SJCRH30 (cell line): Measurements from ENCODE around the gene TNIP3. TPM values are rescaled to one million over a fixed set of nuclear protein-coding genes. Genes with fewer than 3 reads are reported as not detected.
"Not testable (repeated sequence)": the region's sequence is repeated elsewhere in the genome, so short reads cannot be mapped to it uniquely, and the experiment has no call there.

Experiments used
- DNase-seq, 2 experiments: peaks; one replicate each; pipeline ENCODE4 v3.0.0-alpha.2; 2015 to 2020
- H3K27ac ChIP-seq: fragments of 250-450 bp; sonication (Bioruptor Pico); 2 replicates; pipeline ENCODE4 v1.5.1; 2020; ENCODE audit warnings: mild to moderate bottlenecking, moderate library complexity
- H3K27me3 ChIP-seq: fragments of 250-450 bp; sonication (Bioruptor Pico); 2 replicates; pipeline ENCODE4 v1.5.1; 2020; ENCODE audit warnings: mild to moderate bottlenecking, moderate library complexity
- H3K36me3 ChIP-seq: fragments of 250-450 bp; sonication (Bioruptor Pico); 2 replicates; pipeline ENCODE4 v1.5.1; 2020; ENCODE audit warnings: mild to moderate bottlenecking, moderate library complexity
- H3K4me1 ChIP-seq: fragments of 250-450 bp; sonication (Bioruptor Pico); 2 replicates; pipeline ENCODE4 v1.5.1; 2020; ENCODE audit warnings: mild to moderate bottlenecking, moderate library complexity
- H3K4me3 ChIP-seq: fragments of 250-450 bp; sonication (Bioruptor Pico); 2 replicates; pipeline ENCODE4 v1.5.1; 2020; ENCODE audit warnings: mild to moderate bottlenecking, moderate library complexity
- H3K9me3 ChIP-seq: fragments of 250-450 bp; sonication (Bioruptor Pico); replicated peaks from 2 replicates; pipeline ENCODE4 v1.5.1; 2020; ENCODE audit warnings: mild to moderate bottlenecking, moderate library complexity
- total RNA-seq: library from RNA; depleted of rRNA; stranded (reverse); fragments of >200 nt; shearing (Covaris generic); gene quantifications from 2 replicates; pipeline ENCODE4 v1.2.3, GENCODE V29; 2014

The TNIP3 gene
- total RNA-seq, 1 experiment from 2014 or later: 0.16 TPM

DNA sequence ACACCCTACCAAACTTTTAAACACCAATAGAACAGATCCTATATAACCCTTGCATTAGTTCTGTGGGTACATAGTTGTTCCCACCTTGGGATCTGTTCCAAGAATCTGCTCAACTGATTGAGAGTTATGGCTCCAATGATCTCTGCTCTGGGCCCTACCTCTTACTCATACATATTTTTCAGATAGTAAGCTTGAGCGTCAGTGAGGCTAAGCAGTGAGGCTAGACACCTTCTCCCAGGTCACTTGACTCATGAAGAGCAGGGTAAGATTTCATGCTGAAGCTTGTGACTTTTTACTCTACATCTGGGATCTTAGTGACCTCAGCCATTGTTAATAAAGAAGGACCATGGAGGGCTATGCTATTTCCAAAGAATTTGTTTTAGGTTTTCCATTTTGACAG is 23.1 kb upstream of the TNIP3 start:
- Histone ChIP-seq H3K36me3 (no peaks in the 10 kb centered on the region), H3K4me1 (no peaks in the 10 kb centered on the region; the same call in 1 of the 2 replicates), H3K27me3 (no peaks in the 10 kb centered on the region), H3K4me3 (no peak overlapping the region), H3K27ac (no peak overlapping the region), H3K9me3 (no peaks in the 10 kb centered on the region)
- DNase-seq: no peak

DNA sequence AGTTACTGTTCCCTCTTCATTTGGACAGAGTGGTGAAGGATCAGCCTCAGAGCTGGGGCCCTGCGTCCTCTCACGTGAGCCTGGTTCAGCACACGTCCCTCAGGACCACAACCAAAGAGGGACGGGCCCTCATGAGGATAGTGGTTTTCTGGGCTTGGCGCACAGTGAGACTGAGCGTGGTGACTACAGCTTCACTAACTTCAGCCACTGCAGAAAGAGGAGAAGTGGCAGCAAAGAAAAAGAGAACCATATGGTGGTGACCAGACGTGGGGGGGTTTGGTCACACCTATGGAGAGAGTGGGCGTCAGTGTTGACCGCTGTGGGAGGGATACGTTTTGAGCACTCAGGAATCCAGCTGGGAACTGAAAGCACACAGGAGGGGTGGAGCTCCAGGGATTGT is 21.8 kb upstream of the TNIP3 start:
- Histone ChIP-seq H3K4me1 (no peaks in the 10 kb centered on the region; the same call in 1 of the 2 replicates), H3K36me3 (no peaks in the 10 kb centered on the region), H3K4me3 (no peak overlapping the region), H3K9me3 (no peaks in the 10 kb centered on the region), H3K27me3 (no peaks in the 10 kb centered on the region), H3K27ac (no peak overlapping the region)
- no peak for DNase-seq

DNA sequence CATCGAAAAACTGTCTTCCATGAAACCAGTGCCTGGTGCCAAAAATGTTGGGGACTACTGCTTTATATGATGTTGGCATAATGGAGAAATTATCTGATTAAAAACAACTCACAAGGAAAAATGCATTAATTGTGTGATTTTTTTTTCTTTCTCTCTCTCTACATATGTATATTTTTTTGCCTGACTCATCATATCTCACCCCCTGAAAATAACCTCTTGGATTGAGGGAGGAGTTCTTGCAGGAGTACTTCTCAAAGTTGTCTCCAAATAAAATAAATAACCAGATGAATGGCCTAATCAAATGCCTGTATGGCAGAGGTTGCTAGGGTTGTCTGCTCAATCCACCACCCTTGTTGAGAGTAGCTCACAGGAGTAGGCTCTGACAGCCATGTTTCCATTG is 19.9 kb upstream of the TNIP3 start:
- no peak overlapping the region for H3K27ac ChIP-seq
- H3K4me1 ChIP-seq: no peaks in the 10 kb centered on the region; the same call in 1 of the 2 replicates
- DNase-seq: no peak
- H3K4me3 ChIP-seq: no peak overlapping the region
- no peaks in the 10 kb centered on the region for H3K9me3 ChIP-seq
- no peaks in the 10 kb centered on the region for H3K27me3 ChIP-seq
- H3K36me3 ChIP-seq: no peaks in the 10 kb centered on the region

DNA sequence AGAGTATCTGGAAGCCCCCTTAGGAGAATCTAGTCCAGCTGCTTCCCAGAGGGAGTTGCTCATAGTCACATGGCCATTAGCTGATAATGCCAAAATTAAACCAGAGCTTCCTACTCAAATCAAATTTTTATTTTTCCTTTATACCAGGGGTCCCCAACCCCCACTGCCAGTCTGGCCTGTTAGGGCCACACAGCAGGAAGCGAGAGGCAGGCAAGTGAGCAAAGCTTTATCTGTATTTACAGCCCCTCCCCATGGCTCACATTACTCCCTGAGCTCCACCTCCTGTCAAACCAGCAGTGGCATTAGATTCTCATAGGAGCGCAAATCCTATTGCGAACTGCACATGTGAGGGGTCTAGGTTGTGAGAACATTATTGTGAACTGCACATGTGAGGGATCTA is 19.2 kb upstream of the TNIP3 start:
- Histone ChIP-seq H3K4me1 (no peaks in the 10 kb centered on the region; the same call in 1 of the 2 replicates), H3K36me3 (no peaks in the 10 kb centered on the region), H3K27me3 (no peaks in the 10 kb centered on the region), H3K9me3 (no peaks in the 10 kb centered on the region), H3K4me3 (no peak overlapping the region), H3K27ac (no peak overlapping the region)
- DNase-seq: no peak

DNA sequence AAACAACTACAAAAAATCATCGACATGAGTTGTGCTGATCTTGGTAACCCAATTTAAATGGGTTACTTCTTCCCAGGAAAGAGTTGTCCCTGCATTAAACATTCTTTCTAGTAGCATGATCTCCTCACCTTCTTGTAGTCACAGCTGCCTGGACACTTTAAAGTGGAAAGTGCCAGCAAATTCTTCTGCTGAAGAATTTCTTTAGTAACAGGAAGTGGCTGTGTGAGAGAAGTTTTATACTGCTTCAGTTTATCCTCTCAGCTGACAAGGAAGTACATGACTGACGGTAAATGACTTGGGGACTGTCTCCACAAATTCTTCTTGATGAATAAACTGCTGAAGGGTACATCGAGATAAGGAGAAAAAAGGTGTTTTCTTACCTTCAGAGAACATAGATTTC is 18.2 kb upstream of the TNIP3 start:
- H3K27ac ChIP-seq: no peak overlapping the region
- peak in 1 of 2 experiments; percentile 19 for DNase-seq
- H3K27me3 ChIP-seq: no peaks in the 10 kb centered on the region
- H3K4me1 ChIP-seq: no peaks in the 10 kb centered on the region; the same call in 1 of the 2 replicates
- H3K9me3 ChIP-seq: no peaks in the 10 kb centered on the region
- no peaks in the 10 kb centered on the region for H3K36me3 ChIP-seq
- H3K4me3 ChIP-seq: no peak overlapping the region

DNA sequence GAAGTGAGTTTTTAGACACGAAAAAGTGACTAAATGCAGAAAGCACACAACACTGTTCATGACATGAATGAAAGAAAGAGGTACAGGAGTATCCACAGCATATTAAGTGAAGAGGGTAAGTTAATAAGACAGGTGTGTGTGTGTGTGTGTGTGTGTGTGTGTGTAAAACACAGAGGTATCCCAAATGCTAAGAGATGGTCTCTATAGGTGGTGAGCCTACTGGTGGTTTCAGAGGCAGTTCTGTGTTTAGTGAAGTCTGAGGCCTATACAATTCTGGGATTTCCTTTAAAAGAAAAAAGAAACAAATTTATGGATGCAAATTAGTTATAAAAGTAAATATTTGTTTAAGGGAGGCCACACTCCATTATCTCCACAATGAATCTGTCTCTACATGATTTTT is 17.4 kb upstream of the TNIP3 start:
- H3K27ac ChIP-seq: no peak overlapping the region
- H3K27me3 ChIP-seq: no peaks in the 10 kb centered on the region
- H3K9me3 ChIP-seq: no peaks in the 10 kb centered on the region
- H3K4me3 ChIP-seq: no peak overlapping the region
- H3K36me3 ChIP-seq: no peaks in the 10 kb centered on the region
- DNase-seq: no peak
- no peaks in the 10 kb centered on the region; the same call in 1 of the 2 replicates for H3K4me1 ChIP-seq

DNA sequence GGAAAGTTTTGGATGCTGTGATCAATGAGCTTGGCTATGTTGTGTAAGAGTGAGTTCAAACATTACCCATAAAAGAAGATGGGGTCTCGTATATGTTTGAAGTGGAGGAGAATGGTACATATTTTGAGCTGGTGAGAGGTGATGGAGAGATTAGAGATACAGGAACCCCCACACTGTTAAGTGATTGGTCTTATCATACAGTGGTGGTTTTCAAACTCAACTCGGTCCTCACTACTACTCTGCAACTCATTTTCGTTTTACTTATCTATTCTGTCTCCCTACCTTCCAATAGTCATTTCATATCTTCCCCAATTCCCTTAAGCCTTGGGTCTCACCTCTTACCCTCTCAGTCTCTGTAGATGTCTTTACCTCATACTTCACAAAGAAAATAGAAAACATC is 16.4 kb upstream of the TNIP3 start:
- no peaks in the 10 kb centered on the region; the same call in 1 of the 2 replicates for H3K4me1 ChIP-seq
- no peak for DNase-seq
- H3K9me3 ChIP-seq: no peaks in the 10 kb centered on the region
- no peak overlapping the region for H3K4me3 ChIP-seq
- no peaks in the 10 kb centered on the region for H3K27me3 ChIP-seq
- H3K27ac ChIP-seq: no peak overlapping the region
- H3K36me3 ChIP-seq: no peaks in the 10 kb centered on the region

DNA sequence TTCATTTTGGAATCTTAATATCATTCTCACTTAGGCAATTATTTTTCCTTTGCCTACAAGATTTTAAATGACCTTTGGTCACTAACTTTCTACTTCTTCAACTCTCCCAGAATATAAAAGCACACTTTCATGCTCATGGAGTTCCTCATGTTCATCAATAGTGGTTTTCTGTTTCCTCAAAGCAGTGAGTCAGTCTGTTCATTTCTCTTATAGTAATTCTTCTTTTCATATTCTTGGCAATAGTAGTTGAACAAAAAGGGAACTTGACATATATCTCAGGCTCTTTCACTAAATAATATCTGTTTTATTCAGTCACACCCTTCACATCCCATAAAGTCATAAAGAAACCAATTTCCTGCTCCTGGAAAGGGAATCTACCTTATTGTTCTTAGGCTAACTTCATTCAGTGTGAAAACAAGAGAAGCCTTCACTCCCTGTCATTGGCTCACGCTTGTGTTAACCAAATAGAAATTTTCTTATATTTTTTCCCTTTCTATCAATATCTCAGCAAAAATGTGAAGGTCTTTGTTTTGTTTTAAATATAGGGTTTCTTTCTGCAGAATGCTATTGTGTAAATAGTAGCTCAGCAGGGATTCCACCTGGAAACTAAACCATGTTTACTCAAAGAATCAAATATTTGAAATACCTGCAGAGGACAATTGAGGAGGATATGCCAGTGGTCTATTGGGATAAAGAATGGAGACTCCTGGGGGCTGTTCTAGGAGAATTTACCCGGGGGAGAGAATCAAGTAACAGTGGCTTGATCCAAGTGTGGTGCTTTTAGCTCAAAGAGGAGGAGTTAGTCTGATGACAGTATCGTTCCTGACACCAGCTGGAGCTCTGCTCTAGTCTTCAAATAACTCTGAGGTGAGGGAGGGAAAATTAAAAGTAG is 13.4 kb upstream of the TNIP3 start:
- Histone ChIP-seq H3K9me3 (no peaks in the 10 kb centered on the region), H3K27ac (no peak overlapping the region), H3K27me3 (no peaks in the 10 kb centered on the region), H3K36me3 (no peaks in the 10 kb centered on the region), H3K4me3 (no peak overlapping the region), H3K4me1 (no peaks in the 10 kb centered on the region; the same call in 1 of the 2 replicates)
- DNase-seq: no peak

DNA sequence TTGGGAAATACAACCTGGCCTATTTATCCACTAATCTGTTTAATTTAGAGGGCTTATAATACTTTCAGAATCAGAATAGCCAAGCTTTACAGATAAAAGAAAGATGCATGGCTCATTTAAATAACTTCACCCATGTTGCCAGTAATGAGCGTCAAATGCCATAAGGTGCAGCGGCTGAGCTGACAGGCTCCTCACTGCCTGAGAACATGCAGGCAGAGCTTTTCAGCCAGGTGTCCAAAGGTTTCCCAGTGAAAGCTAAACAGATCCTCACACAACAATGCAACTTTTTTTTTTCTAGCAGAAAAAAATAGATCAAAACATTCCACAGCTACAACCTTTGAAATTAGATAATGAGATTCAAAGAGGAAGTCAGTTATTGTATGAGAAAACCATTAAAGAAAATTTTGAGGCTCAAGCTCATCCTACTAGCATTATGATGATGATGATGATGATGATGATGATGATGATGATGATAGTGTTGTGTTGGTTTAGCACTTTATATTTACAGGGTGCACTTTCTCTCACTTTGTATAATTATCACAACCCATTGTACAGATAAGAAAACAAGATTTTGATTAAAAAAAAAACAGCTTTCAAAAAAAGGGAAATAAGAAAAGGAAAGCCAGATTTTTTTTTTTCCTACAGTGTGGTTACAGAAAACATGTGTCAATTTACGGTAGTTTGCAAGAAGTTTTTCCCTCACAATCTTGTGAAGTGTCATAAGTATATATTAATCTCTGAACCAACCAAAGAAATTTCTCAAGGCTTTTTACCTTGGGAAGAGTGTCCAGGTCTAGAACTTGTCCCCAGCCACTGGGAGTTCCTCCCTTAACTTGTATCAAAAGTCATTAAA is 12.2 kb upstream of the TNIP3 start:
- H3K27ac ChIP-seq: no peak overlapping the region
- H3K36me3 ChIP-seq: no peaks in the 10 kb centered on the region
- H3K27me3 ChIP-seq: no peaks in the 10 kb centered on the region
- H3K4me3 ChIP-seq: no peak overlapping the region
- H3K9me3 ChIP-seq: no peaks in the 10 kb centered on the region
- no peak for DNase-seq
- H3K4me1 ChIP-seq: no peaks in the 10 kb centered on the region

DNA sequence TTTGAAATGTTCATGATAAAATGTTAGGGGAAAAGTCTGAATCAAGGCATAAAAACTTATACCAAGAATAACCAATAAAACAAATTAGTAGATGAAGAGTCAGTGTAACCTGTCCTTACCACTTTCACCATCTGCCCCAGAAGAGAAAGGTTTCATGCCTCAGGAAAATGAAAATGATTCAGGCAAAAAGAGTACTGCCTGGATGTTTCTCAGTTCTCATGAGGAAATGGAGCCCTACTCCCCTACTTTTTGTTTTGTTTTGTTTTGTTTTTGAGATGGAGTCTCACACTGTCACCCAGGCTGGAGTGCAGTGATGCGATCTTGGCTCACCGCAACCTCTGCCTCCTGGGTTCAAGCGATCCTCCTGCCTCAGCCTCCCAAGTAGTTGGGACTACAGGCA is 7.4 kb upstream of the TNIP3 start:
- not testable (repeated sequence) for H3K4me3 ChIP-seq, DNase-seq, H3K4me1 ChIP-seq, H3K9me3 ChIP-seq, H3K36me3 ChIP-seq, H3K27ac ChIP-seq, H3K27me3 ChIP-seq

DNA sequence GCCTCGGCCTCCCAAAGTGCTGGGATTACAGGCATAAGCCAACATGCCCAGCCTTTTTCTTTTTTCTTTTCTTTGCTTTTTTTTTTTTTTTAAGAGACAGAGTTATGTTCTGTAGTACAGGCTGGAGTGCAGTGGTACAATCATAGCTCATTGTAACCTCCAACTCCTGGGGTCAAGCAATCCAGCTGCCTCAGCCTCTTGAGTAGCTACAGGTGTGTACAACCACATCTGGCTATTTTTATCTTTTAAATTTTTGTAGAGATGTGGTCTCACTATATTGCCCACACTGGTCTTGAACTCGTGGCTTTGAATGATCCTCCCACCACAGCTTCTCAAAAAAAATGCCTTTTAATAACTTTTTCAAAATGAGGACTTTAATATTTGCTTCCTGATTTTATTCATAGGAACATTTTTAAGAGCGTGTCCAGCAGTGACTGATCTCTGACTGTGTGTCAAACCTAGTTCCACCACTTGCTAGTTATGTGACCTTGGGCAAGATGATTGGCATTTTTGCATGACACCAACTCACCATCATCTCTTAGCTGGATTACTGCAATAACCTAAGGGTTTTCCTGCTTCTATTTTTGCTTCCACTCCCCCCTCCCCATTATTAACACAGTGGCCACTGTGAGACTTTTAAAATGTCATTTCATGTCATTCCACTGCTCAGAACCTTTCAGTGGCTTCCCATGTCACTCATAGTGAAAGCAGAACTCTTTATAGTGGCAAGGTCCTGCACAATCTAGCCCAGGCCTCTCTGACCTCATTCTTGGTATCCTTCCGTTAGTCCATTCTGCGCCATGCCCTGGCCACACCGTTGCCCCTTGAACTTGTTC is 4.5 kb upstream of the TNIP3 start:
- H3K4me1 ChIP-seq: no peaks in the 10 kb centered on the region
- no peak overlapping the region for H3K27ac ChIP-seq
- H3K9me3 ChIP-seq: no peaks in the 10 kb centered on the region
- H3K27me3 ChIP-seq: no peaks in the 10 kb centered on the region
- DNase-seq: no peak
- H3K36me3 ChIP-seq: no peaks in the 10 kb centered on the region
- no peak overlapping the region for H3K4me3 ChIP-seq

DNA sequence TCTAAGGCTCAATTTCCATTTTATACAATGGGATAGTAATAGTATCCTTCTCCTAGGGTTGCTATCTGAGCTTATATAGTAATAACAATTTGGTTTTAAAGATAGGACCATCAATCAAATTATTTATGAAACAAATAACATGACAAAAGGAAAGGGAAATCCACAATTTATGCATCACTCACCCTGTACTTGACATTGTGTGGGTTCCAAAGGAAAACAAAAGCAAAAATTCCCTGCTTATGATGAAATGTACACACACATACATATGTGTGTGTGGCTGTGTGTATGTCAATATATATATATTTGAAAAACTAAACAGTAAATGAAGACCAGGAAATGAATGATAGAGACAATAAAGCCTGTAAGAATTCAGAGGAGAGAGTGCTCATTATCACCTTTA is 2.9 kb upstream of the TNIP3 start:
- no peaks in the 10 kb centered on the region for H3K9me3 ChIP-seq

DNA sequence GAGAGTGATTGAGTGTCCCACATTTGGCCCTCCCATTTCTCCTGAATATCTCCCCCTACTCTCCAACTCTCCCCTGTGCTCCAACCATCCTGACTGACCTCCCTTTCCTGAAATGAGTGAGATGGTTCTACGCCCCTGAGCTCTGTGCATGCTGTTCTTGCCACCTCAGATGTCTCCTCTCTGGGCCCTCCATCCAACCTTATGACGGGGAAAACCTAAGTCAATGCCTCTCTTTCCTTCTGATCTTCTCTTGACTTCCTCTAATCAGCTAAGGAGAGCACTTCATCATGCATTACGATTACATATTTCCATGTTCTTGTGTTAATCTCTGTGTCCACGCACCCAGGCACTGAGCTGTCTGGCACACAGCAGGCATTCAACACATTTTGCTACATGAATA is 1.1 kb upstream of the TNIP3 start:
- Histone ChIP-seq H3K9me3 (no peaks in the 10 kb centered on the region), H3K36me3 (no peaks in the 10 kb centered on the region), H3K27ac (no peak overlapping the region), H3K27me3 (no peaks in the 10 kb centered on the region), H3K4me1 (no peaks in the 10 kb centered on the region), H3K4me3 (no peak overlapping the region)
- no peak for DNase-seq

More for the DNA sequence above, 2.9 kb upstream of the TNIP3 start:
- Histone ChIP-seq H3K27ac (no peak overlapping the region), H3K4me3 (no peak overlapping the region), H3K27me3 (no peaks in the 10 kb centered on the region), H3K36me3 (no peaks in the 10 kb centered on the region), H3K4me1 (no peaks in the 10 kb centered on the region)
- DNase-seq: no peak
